Measurements from ENCODE around the gene PNLIPRP3.

DNA sequence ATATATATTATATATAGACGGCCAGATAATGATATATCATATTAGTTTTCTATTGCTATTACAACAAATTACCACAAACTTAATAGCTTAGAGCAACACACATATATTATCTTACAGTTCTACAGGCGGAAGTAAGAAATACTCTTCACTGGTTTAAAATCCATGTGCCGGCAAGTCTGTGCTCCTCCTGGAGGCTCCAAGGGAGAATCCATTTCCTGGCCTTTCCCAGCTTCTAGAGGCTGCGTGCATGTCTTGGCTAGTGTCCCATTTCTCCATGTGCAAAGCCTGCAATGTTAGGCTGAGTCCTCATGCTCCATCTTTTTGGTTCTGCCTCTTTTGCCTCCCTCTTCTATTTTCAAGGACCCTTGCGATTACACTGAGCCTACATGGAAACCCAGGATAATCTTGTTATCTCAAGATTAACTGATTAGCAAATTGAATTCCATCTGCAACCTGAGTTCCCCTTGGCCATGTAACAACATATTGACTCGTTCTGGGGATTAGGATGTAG lies 23.9 kb upstream of the PNLIPRP3 start:
- TF ChIP-seq EP300 (IDR thresholded peaks at IDR 0.05; ENCODE audit: borderline replicate concordance), result no peak
- no peak for TF ChIP-seq ZBTB7A (IDR thresholded peaks at IDR 0.05; ENCODE audit: low read depth)
- TF ChIP-seq, protein P1, sequence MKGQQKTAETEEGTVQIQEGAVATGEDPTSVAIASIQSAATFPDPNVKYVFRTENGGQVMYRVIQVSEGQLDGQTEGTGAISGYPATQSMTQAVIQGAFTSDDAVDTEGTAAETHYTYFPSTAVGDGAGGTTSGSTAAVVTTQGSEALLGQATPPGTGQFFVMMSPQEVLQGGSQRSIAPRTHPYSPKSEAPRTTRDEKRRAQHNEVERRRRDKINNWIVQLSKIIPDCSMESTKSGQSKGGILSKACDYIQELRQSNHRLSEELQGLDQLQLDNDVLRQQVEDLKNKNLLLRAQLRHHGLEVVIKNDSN (IDR thresholded peaks at IDR 0.05), result no peak
- TF ChIP-seq, protein P2, sequence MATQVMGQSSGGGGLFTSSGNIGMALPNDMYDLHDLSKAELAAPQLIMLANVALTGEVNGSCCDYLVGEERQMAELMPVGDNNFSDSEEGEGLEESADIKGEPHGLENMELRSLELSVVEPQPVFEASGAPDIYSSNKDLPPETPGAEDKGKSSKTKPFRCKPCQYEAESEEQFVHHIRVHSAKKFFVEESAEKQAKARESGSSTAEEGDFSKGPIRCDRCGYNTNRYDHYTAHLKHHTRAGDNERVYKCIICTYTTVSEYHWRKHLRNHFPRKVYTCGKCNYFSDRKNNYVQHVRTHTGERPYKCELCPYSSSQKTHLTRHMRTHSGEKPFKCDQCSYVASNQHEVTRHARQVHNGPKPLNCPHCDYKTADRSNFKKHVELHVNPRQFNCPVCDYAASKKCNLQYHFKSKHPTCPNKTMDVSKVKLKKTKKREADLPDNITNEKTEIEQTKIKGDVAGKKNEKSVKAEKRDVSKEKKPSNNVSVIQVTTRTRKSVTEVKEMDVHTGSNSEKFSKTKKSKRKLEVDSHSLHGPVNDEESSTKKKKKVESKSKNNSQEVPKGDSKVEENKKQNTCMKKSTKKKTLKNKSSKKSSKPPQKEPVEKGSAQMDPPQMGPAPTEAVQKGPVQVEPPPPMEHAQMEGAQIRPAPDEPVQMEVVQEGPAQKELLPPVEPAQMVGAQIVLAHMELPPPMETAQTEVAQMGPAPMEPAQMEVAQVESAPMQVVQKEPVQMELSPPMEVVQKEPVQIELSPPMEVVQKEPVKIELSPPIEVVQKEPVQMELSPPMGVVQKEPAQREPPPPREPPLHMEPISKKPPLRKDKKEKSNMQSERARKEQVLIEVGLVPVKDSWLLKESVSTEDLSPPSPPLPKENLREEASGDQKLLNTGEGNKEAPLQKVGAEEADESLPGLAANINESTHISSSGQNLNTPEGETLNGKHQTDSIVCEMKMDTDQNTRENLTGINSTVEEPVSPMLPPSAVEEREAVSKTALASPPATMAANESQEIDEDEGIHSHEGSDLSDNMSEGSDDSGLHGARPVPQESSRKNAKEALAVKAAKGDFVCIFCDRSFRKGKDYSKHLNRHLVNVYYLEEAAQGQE (IDR thresholded peaks at IDR 0.05; ENCODE audit: low read depth), result no peak
- TF ChIP-seq, protein P3, sequence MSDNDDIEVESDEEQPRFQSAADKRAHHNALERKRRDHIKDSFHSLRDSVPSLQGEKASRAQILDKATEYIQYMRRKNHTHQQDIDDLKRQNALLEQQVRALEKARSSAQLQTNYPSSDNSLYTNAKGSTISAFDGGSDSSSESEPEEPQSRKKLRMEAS (IDR thresholded peaks at IDR 0.05), result no peak
- TF ChIP-seq EGR1 (IDR thresholded peaks at IDR 0.05), result no peak
- no peak for TF ChIP-seq NFIC (IDR thresholded peaks at IDR 0.05)
